H9 (cell line): ENCODE data around the gene PDE6H. TPM values are rescaled to one million over a fixed set of nuclear protein-coding genes. Genes with fewer than 3 reads are reported as not detected.

Source experiments
- DNase-seq: peaks from one replicate; pipeline ENCODE4 v3.0.0-alpha.2; 2017
- H2AFZ ChIP-seq: one replicate; pipeline ENCODE4 v1.6.1; 2013; ENCODE audit warnings: mild to moderate bottlenecking, low read length, control low read depth, moderate library complexity
- H2AK5ac ChIP-seq: 2 replicates; pipeline ENCODE4 v1.6.1; 2013; ENCODE audit warnings: low read length, control low read depth, mixed read lengths; ENCODE audit not compliant: insufficient read length
- H2BK120ac ChIP-seq: one replicate; pipeline ENCODE4 v1.6.1; 2013; ENCODE audit warnings: low read depth, mild to moderate bottlenecking, low read length, control low read depth, inconsistent platforms; ENCODE audit not compliant: poor library complexity, severe bottlenecking
- H2BK12ac ChIP-seq: 2 replicates; pipeline ENCODE4 v1.6.1; 2013; ENCODE audit warnings: low read length, control low read depth, mixed read lengths, low read depth; ENCODE audit not compliant: insufficient read length
- H2BK15ac ChIP-seq: 2 replicates; pipeline ENCODE4 v1.6.1; 2013; ENCODE audit warnings: low read depth, low read length, control low read depth
- H2BK20ac ChIP-seq: one replicate; pipeline ENCODE4 v1.6.1; 2013; ENCODE audit warnings: low read depth, mild to moderate bottlenecking, low read length, control low read depth, inconsistent platforms; ENCODE audit not compliant: poor library complexity, severe bottlenecking
- H2BK5ac ChIP-seq: 2 replicates; pipeline ENCODE4 v1.6.1; 2013; ENCODE audit warnings: low read length, control low read depth, mixed read lengths; ENCODE audit not compliant: insufficient read length
- H3K14ac ChIP-seq: 2 replicates; pipeline ENCODE4 v1.6.1; 2013; ENCODE audit warnings: low read length, control low read depth; ENCODE audit not compliant: insufficient read depth
- H3K18ac ChIP-seq: 2 replicates; pipeline ENCODE4 v1.6.1; 2013; ENCODE audit warnings: low read depth, mild to moderate bottlenecking, mixed read lengths, low read length, control low read depth; ENCODE audit not compliant: insufficient read length
- H3K23ac ChIP-seq: 2 replicates; pipeline ENCODE4 v1.6.1; 2013; ENCODE audit warnings: low read length, control low read depth, mixed read lengths, low read depth; ENCODE audit not compliant: insufficient read length
- H3K23me2 ChIP-seq: 2 replicates; pipeline ENCODE4 v1.6.1; 2013; ENCODE audit warnings: low read depth, mild to moderate bottlenecking, mixed read lengths, low read length, control low read depth; ENCODE audit not compliant: insufficient read length, poor library complexity, severe bottlenecking
- H3K27ac ChIP-seq: 2 replicates; pipeline ENCODE4 v1.5.1; 2013; ENCODE audit warnings: low read length, control low read depth, mixed read lengths, low read depth; ENCODE audit not compliant: insufficient read length
- H3K27me3 ChIP-seq: 2 replicates; pipeline ENCODE4 v1.6.1; 2013; ENCODE audit warnings: low read length, control low read depth, inconsistent platforms; ENCODE audit not compliant: insufficient read depth
- H3K4ac ChIP-seq: 2 replicates; pipeline ENCODE4 v1.6.1; 2013; ENCODE audit warnings: low read depth, mild to moderate bottlenecking, control low read depth, inconsistent platforms, low read length, moderate library complexity
- H3K4me1 ChIP-seq: 2 replicates; pipeline ENCODE4 v1.6.1; 2013; ENCODE audit warnings: low read length, control low read depth, inconsistent platforms; ENCODE audit not compliant: insufficient read depth
- H3K4me2 ChIP-seq: 2 replicates; pipeline ENCODE4 v1.6.1; 2013; ENCODE audit warnings: low read length, control low read depth, mixed read lengths; ENCODE audit not compliant: insufficient read length, insufficient read depth
- H3K56ac ChIP-seq: 2 replicates; pipeline ENCODE4 v1.6.1; 2013; ENCODE audit warnings: low read depth, mild to moderate bottlenecking, mixed read lengths, low read length, control low read depth; ENCODE audit not compliant: insufficient read length
- H3K79me1 ChIP-seq: 2 replicates; pipeline ENCODE4 v1.6.1; 2013; ENCODE audit warnings: low read depth, mild to moderate bottlenecking, moderate library complexity, low read length, control low read depth, inconsistent platforms; ENCODE audit not compliant: insufficient read depth, poor library complexity, severe bottlenecking
- H3K79me2 ChIP-seq: 2 replicates; pipeline ENCODE4 v1.6.1; 2013; ENCODE audit warnings: low read length, control low read depth, inconsistent platforms; ENCODE audit not compliant: insufficient read depth
- H3K9ac ChIP-seq: 2 replicates; pipeline ENCODE4 v1.6.1; 2013; ENCODE audit warnings: low read length, control low read depth, mixed read lengths; ENCODE audit not compliant: insufficient read length; ENCODE audit errors: extremely low read depth
- H3K9me3 ChIP-seq: one replicate; pipeline ENCODE4 v1.6.1; 2013; ENCODE audit warnings: low read depth, low read length, inconsistent platforms; ENCODE audit not compliant: control insufficient read depth
- H3T11ph ChIP-seq: one replicate; pipeline ENCODE4 v1.6.1; 2013; ENCODE audit warnings: mild to moderate bottlenecking, low read length, control low read depth, inconsistent platforms
- H4K20me1 ChIP-seq: one replicate; pipeline ENCODE4 v1.6.1; 2013; ENCODE audit not compliant: control insufficient read depth, insufficient read length, insufficient read depth
- H4K5ac ChIP-seq: 2 replicates; pipeline ENCODE4 v1.6.1; 2013; ENCODE audit warnings: low read depth, mild to moderate bottlenecking, mixed read lengths, low read length, control low read depth; ENCODE audit not compliant: insufficient read length
- H4K8ac ChIP-seq: replicated peaks from 2 replicates; pipeline ENCODE4 v1.6.1; 2013; ENCODE audit warnings: low read length, control low read depth, mixed read lengths, low read depth; ENCODE audit not compliant: insufficient read length
- H4K91ac ChIP-seq: 2 replicates; pipeline ENCODE4 v1.6.1; 2013; ENCODE audit warnings: low read depth, mild to moderate bottlenecking, moderate library complexity, mixed read lengths, low read length, control low read depth; ENCODE audit not compliant: insufficient read length
- H3K27ac Mint-ChIP-seq, 3 experiments: 2 replicates in 2 of 3; 3 replicates in 1 of 3; pipeline ENCODE4 v1.8.0; 2020 to 2021; ENCODE audit warnings: mixed read lengths in 3 of 3, mild to moderate bottlenecking in 1 of 3, moderate library complexity in 1 of 3
- H3K27me3 Mint-ChIP-seq: 2 replicates; pipeline ENCODE4 v1.8.0; 2021; ENCODE audit warnings: low read depth, mild to moderate bottlenecking, moderate library complexity, mixed read lengths
- H3K36me3 Mint-ChIP-seq, 3 experiments: 2 replicates in 2 of 3; 3 replicates in 1 of 3; pipeline ENCODE4 v1.8.0; 2020 to 2021; ENCODE audit warnings: low read depth in 3 of 3, mixed read lengths in 3 of 3; ENCODE audit not compliant: insufficient read depth in 1 of 3
- H3K4me1 Mint-ChIP-seq, 2 experiments: 2 replicates each; pipeline ENCODE4 v1.8.0; 2020; ENCODE audit warnings: mixed read lengths in 2 of 2
- H3K4me3 Mint-ChIP-seq, 2 experiments: 2 replicates in 1 of 2; 3 replicates in 1 of 2; pipeline ENCODE4 v1.8.0; 2020 to 2021; ENCODE audit warnings: mild to moderate bottlenecking in 2 of 2, mixed read lengths in 2 of 2, moderate library complexity in 1 of 2
- H3K9me3 Mint-ChIP-seq, 2 experiments: 2 replicates in 1 of 2; 3 replicates in 1 of 2; pipeline ENCODE4 v1.8.0; 2020; ENCODE audit warnings: mild to moderate bottlenecking in 2 of 2, mixed read lengths in 2 of 2, moderate library complexity in 1 of 2
- CTCF ChIP-seq: fragments of 200-600 bp; sonication (generic); conservative IDR thresholded peaks from 3 replicates; pipeline ENCODE4 v1.8.0; 2021; ENCODE audit warnings: antibody characterized with exemption, mild to moderate bottlenecking
- WGBS: extraction: QIAGEN DNeasy Blood & Tissue Kit; methylation state at CpG from one replicate; pipeline ENCODE4 v1.1.7; 2013; ENCODE audit warnings: missing lambda C conversion rate, low lambda C conversion rate, mixed read lengths; ENCODE audit not compliant: insufficient read length; ENCODE audit errors: extremely low coverage; 5-methylcytosine and 5-hydroxymethylcytosine counted together
- total RNA-seq: library from RNA; stranded (reverse); gene quantifications from 2 replicates; pipeline ENCODE4 v1.2.1, GENCODE V29; 2021

Gene PDE6H
- total RNA-seq, 1 experiment from 2014 or later = not detected

- H3K27me3 ChIP-seq = no peaks in the 10 kb centered on the region
- no peaks in the 10 kb centered on the region for H3K23me2 ChIP-seq
- no peak overlapping the region for H3K14ac ChIP-seq
- TF ChIP-seq CTCF = no peak
- H3K4me2 ChIP-seq = no peak overlapping the region
- H4K5ac ChIP-seq = no peak overlapping the region
- no peaks in the 10 kb centered on the region for H4K20me1 ChIP-seq
- no peak overlapping the region for H2BK15ac ChIP-seq
- H2AFZ ChIP-seq = no peak overlapping the region
- no peak overlapping the region for H4K8ac ChIP-seq
- H3K79me2 ChIP-seq = no peaks in the 10 kb centered on the region
- no peaks in the 10 kb centered on the region for H3K4me1 ChIP-seq
- H4K91ac ChIP-seq = no peak overlapping the region
- Mint-ChIP-seq H3K36me3 (no peaks in the 10 kb centered on the region), H3K27ac (no peak overlapping the region), H3K4me1 (no peaks in the 10 kb centered on the region), H3K4me3 (no peak overlapping the region), H3K27me3 (no peaks in the 10 kb centered on the region), H3K9me3 (no peaks in the 10 kb centered on the region)
- no peak overlapping the region for H3K9ac ChIP-seq
- no peak overlapping the region for H3T11ph ChIP-seq
- no peak overlapping the region for H3K23ac ChIP-seq
- no peak for DNase-seq
- H3K27ac ChIP-seq = no peak overlapping the region
- H3K79me1 ChIP-seq = no peaks in the 10 kb centered on the region
- H2AK5ac ChIP-seq = no peak overlapping the region
- no peaks in the 10 kb centered on the region for H3K9me3 ChIP-seq
- H3K18ac ChIP-seq = no peak overlapping the region
- no CpG with 5 or more reads among the region's 1 CpG for WGBS
- H2BK20ac ChIP-seq = no peak overlapping the region
- H2BK5ac ChIP-seq = no peak overlapping the region
- H3K56ac ChIP-seq = no peak overlapping the region
- no peak overlapping the region for H2BK12ac ChIP-seq
- H2BK120ac ChIP-seq = no peak overlapping the region
- no peak overlapping the region for H3K4ac ChIP-seq
Measured at GRCh38 chr12:14982562-14982961, 9.7 kb downstream of the PDE6H start.
